ENCODE data around the gene PALM3.
"Not testable (repeated sequence)": the region's sequence is repeated elsewhere in the genome, so short reads cannot be mapped to it uniquely, and the experiment has no call there.

Gene PALM3

DNA sequence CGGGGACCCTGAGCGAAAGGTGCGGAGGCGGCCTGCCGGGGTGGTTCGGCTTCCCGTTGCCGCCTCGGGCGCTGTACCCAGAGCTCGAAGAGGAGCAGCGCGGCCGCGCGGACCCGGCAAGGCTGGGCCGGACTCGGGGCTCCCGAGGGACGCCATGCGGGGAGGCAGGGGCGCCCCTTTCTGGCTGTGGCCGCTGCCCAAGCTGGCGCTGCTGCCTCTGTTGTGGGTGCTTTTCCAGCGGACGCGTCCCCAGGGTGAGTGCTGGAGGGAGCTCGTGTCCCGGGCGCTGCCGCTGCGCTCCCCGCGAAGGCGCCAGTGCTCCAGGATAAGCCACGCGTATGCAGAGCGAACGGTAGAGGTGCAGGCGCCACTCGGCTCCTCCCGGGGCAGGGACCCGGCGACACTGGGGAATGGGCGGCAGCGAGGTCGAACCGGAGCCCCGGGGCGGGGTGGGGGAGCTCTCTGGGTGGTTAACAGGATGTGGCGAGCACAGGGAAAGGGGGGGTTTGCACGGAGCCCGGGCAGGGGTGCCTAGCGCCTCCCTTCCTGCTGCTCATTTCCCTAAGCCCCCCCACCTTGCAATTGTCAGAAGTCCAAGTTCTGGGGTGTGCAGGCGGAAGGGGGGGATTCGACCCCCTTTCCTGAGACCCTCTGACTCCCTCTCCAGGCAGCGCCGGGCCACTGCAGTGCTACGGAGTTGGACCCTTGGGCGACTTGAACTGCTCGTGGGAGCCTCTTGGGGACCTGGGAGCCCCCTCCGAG is 30.0 kb downstream of the PALM3 start, which contains the start of gene IL27RA:
IL27RA (plus strand) TSS at position 44 of the 762 bp plus-strand sequence; CDS start at position 155, 111 bp downstream.
- H3K4me3 ChIP-seq (replicated peaks in 1 of 2; ENCODE audit: low read depth in 2 of 2, low read length in 2 of 2), result peak within 1 kb of the TSS; percentile 66 to 69
- TF ChIP-seq, protein P1, sequence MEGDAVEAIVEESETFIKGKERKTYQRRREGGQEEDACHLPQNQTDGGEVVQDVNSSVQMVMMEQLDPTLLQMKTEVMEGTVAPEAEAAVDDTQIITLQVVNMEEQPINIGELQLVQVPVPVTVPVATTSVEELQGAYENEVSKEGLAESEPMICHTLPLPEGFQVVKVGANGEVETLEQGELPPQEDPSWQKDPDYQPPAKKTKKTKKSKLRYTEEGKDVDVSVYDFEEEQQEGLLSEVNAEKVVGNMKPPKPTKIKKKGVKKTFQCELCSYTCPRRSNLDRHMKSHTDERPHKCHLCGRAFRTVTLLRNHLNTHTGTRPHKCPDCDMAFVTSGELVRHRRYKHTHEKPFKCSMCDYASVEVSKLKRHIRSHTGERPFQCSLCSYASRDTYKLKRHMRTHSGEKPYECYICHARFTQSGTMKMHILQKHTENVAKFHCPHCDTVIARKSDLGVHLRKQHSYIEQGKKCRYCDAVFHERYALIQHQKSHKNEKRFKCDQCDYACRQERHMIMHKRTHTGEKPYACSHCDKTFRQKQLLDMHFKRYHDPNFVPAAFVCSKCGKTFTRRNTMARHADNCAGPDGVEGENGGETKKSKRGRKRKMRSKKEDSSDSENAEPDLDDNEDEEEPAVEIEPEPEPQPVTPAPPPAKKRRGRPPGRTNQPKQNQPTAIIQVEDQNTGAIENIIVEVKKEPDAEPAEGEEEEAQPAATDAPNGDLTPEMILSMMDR (IDR thresholded peaks at IDR 0.05; ENCODE audit: low read depth, low read length), result peak; percentile 82
- peak; percentile 43 to 50 for DNase-seq (ENCODE audit: low read depth in 2 of 2)

DNA sequence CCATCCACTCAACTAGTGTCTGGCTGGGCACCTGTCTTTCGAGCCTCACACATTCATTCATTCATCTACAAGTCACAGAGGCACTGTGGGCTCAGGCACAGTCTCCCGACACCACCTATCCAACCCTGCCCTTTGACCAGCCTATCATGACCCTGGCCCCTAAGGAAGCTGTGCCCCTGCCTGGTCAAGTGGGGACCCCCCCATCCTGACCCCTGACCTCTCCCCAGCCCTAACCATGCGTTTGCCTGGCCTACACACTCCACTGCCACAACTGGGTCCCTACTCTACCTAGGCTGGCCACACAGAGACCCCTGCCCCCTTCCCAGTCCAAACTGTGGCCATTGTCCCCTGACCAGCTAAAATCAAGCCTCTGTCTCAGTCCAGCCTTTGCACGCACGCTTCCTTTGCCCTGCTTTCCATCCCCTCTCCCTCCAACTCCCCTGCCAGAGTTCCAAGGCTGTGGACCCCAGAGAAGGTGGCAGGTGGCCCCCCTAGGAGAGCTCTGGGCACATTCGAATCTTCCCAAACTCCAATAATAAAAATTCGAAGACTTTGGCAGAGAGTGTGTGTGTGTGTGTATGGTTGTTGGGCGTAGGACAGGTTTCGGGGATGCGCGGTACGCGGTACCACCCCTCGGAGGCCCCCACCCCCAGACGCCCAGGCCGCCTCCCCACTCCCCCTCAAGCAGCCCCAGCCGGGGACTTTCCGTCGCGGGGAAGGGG is 30.7 kb downstream of the PALM3 start:
- no peak for DNase-seq (ENCODE audit: low read depth in 2 of 2)
- TF ChIP-seq, protein P1 (IDR thresholded peaks at IDR 0.05; ENCODE audit: low read depth, low read length), result no peak
- peak overlapping the region; percentile 66 to 69 for H3K4me3 ChIP-seq (replicated peaks in 1 of 2; ENCODE audit: low read depth in 2 of 2, low read length in 2 of 2)

DNA sequence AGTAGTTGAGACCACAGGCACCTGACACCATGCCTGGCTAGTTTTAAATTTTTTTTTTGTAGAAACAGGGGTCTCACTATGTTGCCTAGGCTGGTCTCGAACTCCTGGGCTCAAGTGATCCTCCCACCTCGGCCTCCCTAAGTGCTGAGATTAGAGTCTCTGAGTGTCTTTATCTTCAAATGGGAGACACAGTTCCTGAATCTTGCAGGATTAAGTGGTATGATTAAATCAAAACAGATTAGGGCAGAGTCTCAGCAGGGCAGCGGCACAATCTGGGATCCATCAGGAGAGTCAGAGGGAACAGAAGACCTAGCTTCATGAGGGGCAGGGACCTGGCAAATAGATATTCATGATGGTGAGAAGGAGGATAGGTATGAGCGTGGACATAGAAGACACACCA is 33.0 kb downstream of the PALM3 start:
- TF ChIP-seq, protein P1 (IDR thresholded peaks at IDR 0.05; ENCODE audit: low read depth, low read length), result no peak
- no peak overlapping the region for H3K4me3 ChIP-seq (replicated peaks in 1 of 2; ENCODE audit: low read depth in 2 of 2, low read length in 2 of 2)
- no peak for DNase-seq (ENCODE audit: low read depth in 2 of 2)

DNA sequence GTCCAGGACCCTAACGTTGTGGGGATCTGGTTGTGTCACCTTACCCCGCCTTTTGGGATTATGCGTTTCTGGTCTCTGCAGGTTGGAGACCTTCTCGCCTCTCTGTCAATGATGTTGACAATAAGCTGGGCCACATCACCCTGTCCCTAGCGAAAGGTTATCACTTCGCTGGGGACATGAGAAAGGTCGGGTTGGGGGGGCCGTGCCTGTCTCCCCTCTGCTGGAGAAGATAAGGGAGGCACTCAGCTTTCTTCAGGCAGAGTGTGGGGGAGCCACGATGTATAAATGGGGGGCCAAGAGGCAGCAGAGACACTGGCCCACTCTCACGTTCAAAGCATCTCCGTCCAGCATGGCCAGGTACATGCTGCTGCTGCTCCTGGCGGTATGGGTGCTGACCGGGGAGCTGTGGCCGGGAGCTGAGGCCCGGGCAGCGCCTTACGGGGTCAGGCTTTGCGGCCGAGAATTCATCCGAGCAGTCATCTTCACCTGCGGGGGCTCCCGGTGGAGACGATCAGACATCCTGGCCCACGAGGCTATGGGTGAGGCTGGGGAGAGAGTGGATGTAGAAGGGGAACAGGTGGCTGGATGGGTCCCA is 33.9 kb downstream of the PALM3 start, which contains the start of gene RLN3:
RLN3 (plus strand) TSS at position 293 of the 595 bp plus-strand sequence; CDS start at position 350, 57 bp downstream.
- no peak for DNase-seq (ENCODE audit: low read depth in 2 of 2)
- TF ChIP-seq, protein P1 (IDR thresholded peaks at IDR 0.05; ENCODE audit: low read depth, low read length), result no peak
- H3K4me3 ChIP-seq (replicated peaks in 1 of 2; ENCODE audit: low read depth in 2 of 2, low read length in 2 of 2), result no peak within 1 kb of the TSS

DNA sequence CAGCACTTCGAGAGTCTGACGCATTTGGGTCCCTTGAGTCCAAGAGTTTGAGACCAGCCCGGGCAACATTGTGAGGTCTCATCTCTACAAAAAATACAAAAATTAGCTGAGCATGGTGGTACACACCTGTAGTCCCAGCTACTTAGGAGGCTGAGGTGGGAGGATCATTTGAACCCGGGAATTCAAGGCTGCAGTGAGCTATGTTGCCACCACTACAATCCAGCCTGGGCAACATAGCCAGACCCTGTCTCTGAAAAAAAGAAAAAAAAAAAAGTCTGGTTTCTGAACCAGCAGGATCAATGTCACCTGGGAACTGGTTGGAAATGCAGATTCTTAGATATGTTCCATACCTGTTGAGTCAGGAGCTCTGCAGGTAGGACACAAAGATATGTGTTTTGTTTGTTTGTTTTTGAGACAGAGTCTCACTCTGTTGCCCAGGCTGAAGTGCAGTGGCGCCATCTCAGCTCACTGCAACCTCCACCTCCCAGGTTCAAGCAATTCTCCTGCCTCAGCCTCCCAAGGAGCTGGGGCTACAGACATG is 35.2 kb downstream of the PALM3 start:
- not testable (repeated sequence) for H3K4me3 ChIP-seq (replicated peaks in 1 of 2; ENCODE audit: low read depth in 2 of 2, low read length in 2 of 2); DNase-seq (ENCODE audit: low read depth in 2 of 2)

DNA sequence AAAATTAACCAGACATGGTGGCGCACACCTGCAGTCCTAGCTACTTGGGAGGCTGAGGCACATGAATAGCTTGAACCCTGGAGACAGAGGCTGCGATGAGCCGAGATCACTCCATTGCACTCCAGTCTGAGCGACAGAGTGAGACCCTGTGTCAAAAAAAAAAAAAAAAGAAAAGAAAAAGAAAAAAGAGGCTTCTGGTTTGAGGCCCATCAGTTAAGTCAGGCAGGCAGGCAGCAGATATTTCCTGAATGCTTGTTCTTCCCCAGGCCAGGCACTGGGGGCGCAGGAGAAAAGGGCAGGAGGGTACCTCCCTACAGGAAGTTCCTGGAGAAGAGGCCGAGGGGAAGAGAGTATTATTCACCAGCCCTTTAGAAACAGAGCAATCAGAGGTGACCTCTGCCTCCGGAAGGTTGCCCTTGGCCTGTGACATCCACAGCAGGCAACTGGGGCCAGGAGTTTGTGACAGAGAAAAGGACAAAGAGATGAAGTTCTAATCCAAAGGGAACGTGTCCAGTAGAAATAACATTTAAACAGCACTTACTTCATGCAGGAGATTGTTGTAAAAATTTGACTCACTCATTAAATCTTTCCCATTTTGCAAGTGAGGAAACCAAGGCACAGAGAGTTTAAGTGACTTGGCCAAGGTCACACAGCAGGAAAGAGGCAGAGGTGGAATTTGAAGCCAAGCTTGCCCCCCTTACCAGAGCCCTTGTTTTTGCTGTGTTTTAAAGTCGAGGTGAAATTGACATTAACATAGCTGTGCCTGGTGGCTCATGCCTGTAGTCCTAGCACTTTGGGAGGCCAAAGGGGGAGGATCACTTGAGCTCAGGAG is 38.3 kb downstream of the PALM3 start:
- no peak overlapping the region for H3K4me3 ChIP-seq (replicated peaks in 1 of 2; ENCODE audit: low read depth in 2 of 2, low read length in 2 of 2)
- peak; percentile 65 to 83 for DNase-seq (ENCODE audit: low read depth in 2 of 2)
- TF ChIP-seq, protein P1 (IDR thresholded peaks at IDR 0.05; ENCODE audit: low read depth, low read length), result peak; percentile 70
